ENCODE results near the gene WDFY4. TPM values are rescaled to one million over a fixed set of nuclear protein-coding genes. Genes with fewer than 3 reads are reported as not detected.

WDFY4 gene
- total RNA-seq, 2 donors from 2014 or later: not detected

- Histone ChIP-seq H3K9ac (ENCODE audit: extremely low read depth, low read length, poor library complexity, severe bottlenecking) (no peak overlapping the region), H3K27me3 (ENCODE audit: control insufficient read depth, insufficient read depth, low read length, poor library complexity, severe bottlenecking) (no peaks in the 10 kb centered on the region), H3K27ac (ENCODE audit: low read depth, low read length) (peak overlapping the region; percentile 18), H3K4me3 (ENCODE audit: low read length) (no peak overlapping the region), H3K36me3 (ENCODE audit: control insufficient read depth, insufficient read depth, low read length) (no peaks in the 10 kb centered on the region), H3K4me1 (ENCODE audit: control insufficient read depth, insufficient read depth, low read length) (no peaks in the 10 kb centered on the region), H3K9me3 (ENCODE audit: control insufficient read depth, low read length) (no peaks in the 10 kb centered on the region)
- Mint-ChIP-seq H3K27ac (no peak overlapping the region), H3K36me3 (ENCODE audit: low read depth) (no peaks in the 10 kb centered on the region), H3K4me1 (peaks cover 15% of the 10 kb centered on the region), H3K4me3 (no peak overlapping the region), H3K27me3 (ENCODE audit: insufficient read depth) (no peaks in the 10 kb centered on the region), H3K9me3 (no peaks in the 10 kb centered on the region)
- DNase-seq: no peak
- no peak for TF ChIP-seq CTCF (conservative IDR thresholded peaks at IDR 0.05)
These were observed 250.9 kb downstream of the WDFY4 start for GRCh38 chr10:48935577-48935976.

DNA sequence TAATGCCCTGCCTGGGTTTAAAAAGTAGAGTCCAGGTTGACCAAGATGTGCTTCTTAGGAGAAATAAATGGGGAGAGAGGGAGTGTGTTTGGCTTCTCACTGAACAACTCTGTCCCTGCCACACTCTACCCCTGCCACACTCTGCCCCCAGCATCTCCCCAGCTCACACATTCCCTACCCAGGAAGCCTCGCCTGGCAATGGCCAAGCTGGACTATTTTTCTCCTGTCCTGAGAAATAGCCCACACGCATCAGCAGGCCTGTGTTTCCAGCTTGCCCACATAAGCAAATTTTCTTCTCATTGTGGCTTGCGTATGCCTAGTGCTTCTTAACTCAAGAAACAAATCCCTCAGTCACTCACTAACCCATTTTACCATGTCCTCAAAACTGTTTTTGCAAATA, 253.1 kb downstream of the WDFY4 start:
- Histone ChIP-seq H3K27me3 (ENCODE audit: control insufficient read depth, insufficient read depth, low read length, poor library complexity, severe bottlenecking) (no peaks in the 10 kb centered on the region), H3K27ac (ENCODE audit: low read depth, low read length) (no peak overlapping the region), H3K4me1 (ENCODE audit: control insufficient read depth, insufficient read depth, low read length) (no peaks in the 10 kb centered on the region), H3K9me3 (ENCODE audit: control insufficient read depth, low read length) (no peaks in the 10 kb centered on the region), H3K9ac (ENCODE audit: extremely low read depth, low read length, poor library complexity, severe bottlenecking) (no peak overlapping the region), H3K36me3 (ENCODE audit: control insufficient read depth, insufficient read depth, low read length) (no peaks in the 10 kb centered on the region), H3K4me3 (ENCODE audit: low read length) (no peak overlapping the region)
- Mint-ChIP-seq H3K36me3 (ENCODE audit: low read depth) (no peaks in the 10 kb centered on the region), H3K4me1 (peaks cover 10% of the 10 kb centered on the region), H3K27me3 (ENCODE audit: insufficient read depth) (no peaks in the 10 kb centered on the region), H3K4me3 (no peak overlapping the region), H3K9me3 (no peaks in the 10 kb centered on the region), H3K27ac (no peak overlapping the region)
- WGBS, 2 experiments (ENCODE audit: insufficient coverage in 1 of 2, insufficient read length in 1 of 2): 95% methylated on average over 2 to 3 of the region's 3 CpGs
- TF ChIP-seq CTCF (conservative IDR thresholded peaks at IDR 0.05): no peak
- peak; percentile 7 for DNase-seq

- TF ChIP-seq CTCF (conservative IDR thresholded peaks at IDR 0.05): no peak
- no peak overlapping the region for H3K27ac ChIP-seq (ENCODE audit: low read depth, low read length)
- H3K4me1 Mint-ChIP-seq: peaks cover 10% of the 10 kb centered on the region
- no peak overlapping the region for H3K27ac Mint-ChIP-seq
- no peaks in the 10 kb centered on the region for H3K27me3 ChIP-seq (ENCODE audit: control insufficient read depth, insufficient read depth, low read length, poor library complexity, severe bottlenecking)
- H3K9me3 Mint-ChIP-seq: no peaks in the 10 kb centered on the region
- no peaks in the 10 kb centered on the region for H3K9me3 ChIP-seq (ENCODE audit: control insufficient read depth, low read length)
- H3K4me3 ChIP-seq (ENCODE audit: low read length): no peak overlapping the region
- no peak overlapping the region for H3K9ac ChIP-seq (ENCODE audit: extremely low read depth, low read length, poor library complexity, severe bottlenecking)
- no peaks in the 10 kb centered on the region for H3K27me3 Mint-ChIP-seq (ENCODE audit: insufficient read depth)
- H3K36me3 Mint-ChIP-seq (ENCODE audit: low read depth): no peaks in the 10 kb centered on the region
- no peaks in the 10 kb centered on the region for H3K36me3 ChIP-seq (ENCODE audit: control insufficient read depth, insufficient read depth, low read length)
- no peak overlapping the region for H3K4me3 Mint-ChIP-seq
- 91% methylated on average over 2 of the region's 2 CpGs; no CpG with 5 or more reads in 1 of the 2 experiments for WGBS, 2 experiments (ENCODE audit: insufficient coverage in 1 of 2, insufficient read length in 1 of 2)
- H3K4me1 ChIP-seq (ENCODE audit: control insufficient read depth, insufficient read depth, low read length): no peaks in the 10 kb centered on the region
- peak; percentile 24 for DNase-seq
These were observed 253.6 kb downstream of the WDFY4 start for GRCh38 chr10:48938281-48938680.

Data from endodermal cell (in vitro differentiated cells).